ENCODE results near the gene AGFG1. TPM values are rescaled to one million over a fixed set of nuclear protein-coding genes. Genes with fewer than 3 reads are reported as not detected.

Gene AGFG1
- total RNA-seq, 1 experiment from 2014 or later = 109 TPM

DNA sequence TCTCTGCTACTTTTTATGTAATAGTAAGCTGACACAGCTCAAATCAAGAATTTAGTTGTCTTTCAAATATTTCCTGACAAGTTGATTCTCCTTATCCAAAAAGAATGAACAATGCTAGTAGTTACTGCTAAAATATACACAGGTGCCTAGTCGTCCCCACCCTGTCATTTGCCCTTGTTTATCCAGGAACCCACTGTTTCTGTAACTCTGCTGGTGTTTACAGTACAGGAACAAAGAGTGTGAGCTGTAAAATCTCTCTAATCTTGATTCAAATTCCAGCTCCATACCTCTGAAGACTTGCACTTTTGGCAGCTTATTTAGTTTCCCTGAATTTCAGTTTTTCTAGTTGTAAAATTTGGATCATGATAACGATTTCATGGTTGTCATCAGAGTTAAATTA lies 105.6 kb downstream of the AGFG1 start:
- Histone ChIP-seq H4K5ac (ENCODE audit: insufficient read length, low read depth, low read length) (no peak overlapping the region), H3K4me2 (ENCODE audit: insufficient read depth, insufficient read length, low read length) (no peak overlapping the region), H2AFZ (ENCODE audit: low read length) (no peak overlapping the region), H3K4ac (ENCODE audit: low read depth, low read length) (no peak overlapping the region), H3K79me2 (ENCODE audit: insufficient read depth, low read length) (no peaks in the 10 kb centered on the region), H3K14ac (ENCODE audit: insufficient read depth, low read length) (no peak overlapping the region), H3K27ac (ENCODE audit: insufficient read length, low read depth, low read length) (no peak overlapping the region), H2BK20ac (ENCODE audit: low read depth, low read length, poor library complexity, severe bottlenecking) (no peak overlapping the region), H2AK5ac (ENCODE audit: insufficient read length, low read length) (no peak overlapping the region), H3K23me2 (ENCODE audit: insufficient read length, low read depth, low read length, poor library complexity, severe bottlenecking) (no peaks in the 10 kb centered on the region), H2BK120ac (ENCODE audit: low read depth, low read length, poor library complexity, severe bottlenecking) (no peak overlapping the region), H2BK15ac (ENCODE audit: low read depth, low read length) (no peak overlapping the region), H4K20me1 (ENCODE audit: control insufficient read depth, insufficient read depth, insufficient read length) (no peaks in the 10 kb centered on the region), H2BK12ac (ENCODE audit: insufficient read length, low read depth, low read length) (no peak overlapping the region), H3K9ac (ENCODE audit: extremely low read depth, insufficient read length, low read length) (no peak overlapping the region), H3K9me3 (ENCODE audit: control insufficient read depth, low read depth, low read length) (peaks cover 2% of the 10 kb centered on the region), H3K79me1 (ENCODE audit: insufficient read depth, low read depth, low read length, poor library complexity, severe bottlenecking) (no peaks in the 10 kb centered on the region), H3K23ac (ENCODE audit: insufficient read length, low read depth, low read length) (no peak overlapping the region), H3K56ac (ENCODE audit: insufficient read length, low read depth, low read length) (no peak overlapping the region), H2BK5ac (ENCODE audit: insufficient read length, low read length) (no peak overlapping the region), H3K27me3 (ENCODE audit: insufficient read depth, low read length) (no peaks in the 10 kb centered on the region), H3K4me1 (ENCODE audit: insufficient read depth, low read length) (no peaks in the 10 kb centered on the region), H3K18ac (ENCODE audit: insufficient read length, low read depth, low read length) (no peak overlapping the region), H4K8ac (replicated peaks; ENCODE audit: insufficient read length, low read depth, low read length) (no peak overlapping the region), H3T11ph (ENCODE audit: low read length) (no peak overlapping the region), H4K91ac (ENCODE audit: insufficient read length, low read depth, low read length) (no peak overlapping the region)
- no peak overlapping the region for H3K4me3 Mint-ChIP-seq
- TF ChIP-seq, protein P1, sequence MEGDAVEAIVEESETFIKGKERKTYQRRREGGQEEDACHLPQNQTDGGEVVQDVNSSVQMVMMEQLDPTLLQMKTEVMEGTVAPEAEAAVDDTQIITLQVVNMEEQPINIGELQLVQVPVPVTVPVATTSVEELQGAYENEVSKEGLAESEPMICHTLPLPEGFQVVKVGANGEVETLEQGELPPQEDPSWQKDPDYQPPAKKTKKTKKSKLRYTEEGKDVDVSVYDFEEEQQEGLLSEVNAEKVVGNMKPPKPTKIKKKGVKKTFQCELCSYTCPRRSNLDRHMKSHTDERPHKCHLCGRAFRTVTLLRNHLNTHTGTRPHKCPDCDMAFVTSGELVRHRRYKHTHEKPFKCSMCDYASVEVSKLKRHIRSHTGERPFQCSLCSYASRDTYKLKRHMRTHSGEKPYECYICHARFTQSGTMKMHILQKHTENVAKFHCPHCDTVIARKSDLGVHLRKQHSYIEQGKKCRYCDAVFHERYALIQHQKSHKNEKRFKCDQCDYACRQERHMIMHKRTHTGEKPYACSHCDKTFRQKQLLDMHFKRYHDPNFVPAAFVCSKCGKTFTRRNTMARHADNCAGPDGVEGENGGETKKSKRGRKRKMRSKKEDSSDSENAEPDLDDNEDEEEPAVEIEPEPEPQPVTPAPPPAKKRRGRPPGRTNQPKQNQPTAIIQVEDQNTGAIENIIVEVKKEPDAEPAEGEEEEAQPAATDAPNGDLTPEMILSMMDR (conservative IDR thresholded peaks at IDR 0.05) = no peak
- no peak overlapping the region for H3K27ac Mint-ChIP-seq
- H3K27me3 Mint-ChIP-seq (ENCODE audit: low read depth) = no peaks in the 10 kb centered on the region
- peaks cover 2 to 7% (median 3%) of the 10 kb centered on the region in 3 experiments; a peak in 5 of 7 replicates for H3K36me3 Mint-ChIP-seq (ENCODE audit: insufficient read depth in 1 of 3, low read depth in 3 of 3)
- no peak for DNase-seq
- WGBS (ENCODE audit: extremely low coverage, insufficient read length, low lambda C conversion rate) = no CpG with 5 or more reads among the region's 2 CpGs
- peaks cover 11 to 12% of the 10 kb centered on the region in 2 experiments for H3K9me3 Mint-ChIP-seq
- H3K4me1 Mint-ChIP-seq = peaks cover 6 to 7% of the 10 kb centered on the region in 2 experiments

Measured in H9 (cell line).